Mesodermal cell (in vitro differentiated cells): Measurements from ENCODE around the gene CHD9.

Source experiments
- H3K27ac ChIP-seq: 2 replicates; pipeline ENCODE4 v1.7.0; 2013; ENCODE audit warnings: mild to moderate bottlenecking, low read depth, low read length, moderate library complexity; ENCODE audit not compliant: severe bottlenecking
- H3K36me3 ChIP-seq: 2 replicates; pipeline ENCODE4 v1.7.1; 2013; ENCODE audit warnings: mild to moderate bottlenecking, low read length, moderate library complexity; ENCODE audit not compliant: control insufficient read depth, insufficient read depth
- H3K4me1 ChIP-seq: one replicate; pipeline ENCODE4 v1.7.1; 2013; ENCODE audit warnings: mild to moderate bottlenecking, low read length; ENCODE audit not compliant: insufficient read depth, control insufficient read depth, poor library complexity, severe bottlenecking
- H3K4me3 ChIP-seq: 2 replicates; pipeline ENCODE4 v1.7.0; 2013; ENCODE audit warnings: low read length, control low read depth, mild to moderate bottlenecking; ENCODE audit not compliant: insufficient read depth, poor library complexity, severe bottlenecking; ENCODE audit errors: extremely low read depth
- H3K9me3 ChIP-seq: 2 replicates; pipeline ENCODE4 v1.7.1; 2013; ENCODE audit warnings: mild to moderate bottlenecking, low read length, moderate library complexity; ENCODE audit not compliant: control insufficient read depth
- WGBS, 2 experiments: methylation state at CpG; one replicate each; pipeline ENCODE4 v1.1.5; 2013; ENCODE audit warnings: missing lambda C conversion rate in 2 of 2; ENCODE audit not compliant: insufficient coverage in 2 of 2; 5-methylcytosine and 5-hydroxymethylcytosine counted together

The CHD9 gene

DNA sequence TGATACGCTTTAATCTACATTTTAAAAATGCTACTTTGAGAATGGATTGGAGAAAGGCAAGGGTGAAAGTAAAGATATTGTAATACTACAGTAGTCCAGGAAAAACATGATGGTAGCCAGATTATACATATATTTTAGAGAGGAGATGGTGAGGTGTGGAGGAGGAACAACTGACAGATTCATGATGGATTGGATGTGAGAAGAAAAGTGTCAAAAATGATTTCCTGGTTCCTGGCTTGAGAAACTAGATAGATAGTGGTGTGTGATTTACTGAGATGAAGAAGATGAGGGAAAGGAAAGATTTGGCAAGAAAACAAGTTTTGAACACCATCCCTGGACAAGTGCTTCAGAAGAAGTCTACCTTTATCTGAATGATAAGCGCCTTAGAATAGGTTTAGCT, 80.5 kb downstream of the CHD9 start:
- H3K4me3 ChIP-seq, result no peak overlapping the region
- H3K27ac ChIP-seq, result no peak overlapping the region
- no CpG with 5 or more reads among the region's 2 CpGs for WGBS, 2 experiments
- peaks cover 6% of the 10 kb centered on the region for H3K36me3 ChIP-seq
- no peaks in the 10 kb centered on the region for H3K9me3 ChIP-seq
- no peaks in the 10 kb centered on the region for H3K4me1 ChIP-seq

DNA sequence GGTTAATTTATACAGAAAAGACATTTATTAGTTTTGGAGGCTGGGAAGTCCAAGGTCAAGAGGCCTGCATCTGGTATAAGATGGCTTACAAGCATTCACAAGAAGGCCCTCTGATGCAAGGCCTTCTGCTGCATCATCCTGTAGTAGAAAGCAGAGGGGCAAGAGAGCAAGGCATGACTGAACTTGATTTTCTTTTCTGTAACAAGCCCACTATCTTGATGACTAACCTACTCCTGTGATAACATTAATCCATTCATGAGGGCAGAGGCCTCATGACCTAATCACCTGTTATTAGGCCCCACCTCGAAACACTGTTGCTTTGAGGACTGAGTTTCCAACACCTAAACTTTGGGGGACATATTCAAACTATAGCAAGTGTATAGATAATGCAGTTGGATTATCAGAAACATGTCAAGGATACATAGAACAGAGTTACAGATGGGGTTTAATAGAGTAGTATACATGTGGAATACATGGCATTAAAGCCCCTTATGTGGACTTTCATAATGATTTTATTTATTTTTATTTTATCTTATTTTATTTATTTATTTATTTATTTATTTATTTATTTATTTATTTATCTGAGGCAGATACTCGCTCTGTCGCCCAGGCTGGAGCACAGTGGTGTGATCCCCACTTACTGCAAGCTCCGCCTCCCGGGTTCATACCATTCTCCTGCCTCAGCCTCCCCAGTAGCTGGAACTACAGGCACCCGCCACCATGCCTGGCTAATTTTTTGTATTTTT, 88.2 kb downstream of the CHD9 start:
- no peaks in the 10 kb centered on the region for H3K9me3 ChIP-seq
- no peaks in the 10 kb centered on the region for H3K36me3 ChIP-seq
- no peak overlapping the region for H3K4me3 ChIP-seq
- no peak overlapping the region for H3K27ac ChIP-seq
- peaks cover 2% of the 10 kb centered on the region for H3K4me1 ChIP-seq
- WGBS, 2 experiments, result 100% methylated on average over 2 to 3 of the region's 6 CpGs

DNA sequence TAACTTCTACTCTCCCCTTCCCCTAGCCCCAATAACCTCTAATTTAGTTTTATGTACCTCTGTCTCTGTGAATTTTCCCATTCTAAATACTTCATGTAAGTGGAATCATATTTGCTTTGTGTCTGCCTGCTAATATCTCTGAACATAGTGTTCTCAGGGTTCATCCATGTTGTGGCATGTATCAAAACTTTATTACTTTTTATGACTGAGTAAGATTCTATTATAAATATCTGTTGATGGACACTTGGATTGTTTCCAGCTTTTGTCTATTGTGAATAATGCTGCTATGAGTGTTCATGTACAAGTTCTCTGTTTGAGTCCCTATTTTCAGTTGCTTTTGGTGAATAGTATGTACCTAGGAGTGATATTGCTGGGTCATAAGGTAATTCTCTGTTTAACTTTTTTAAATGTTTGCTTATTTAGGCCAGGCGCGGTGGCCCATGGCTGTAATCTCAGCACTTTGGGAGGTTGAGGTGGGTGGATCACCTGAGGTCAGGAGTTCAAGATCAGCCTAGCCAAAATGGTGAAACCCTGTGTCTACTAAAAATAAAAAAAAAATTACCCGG, 92.8 kb downstream of the CHD9 start:
- WGBS, 2 experiments, result 92 to 96% methylated on average over 3 of the region's 3 CpGs

DNA sequence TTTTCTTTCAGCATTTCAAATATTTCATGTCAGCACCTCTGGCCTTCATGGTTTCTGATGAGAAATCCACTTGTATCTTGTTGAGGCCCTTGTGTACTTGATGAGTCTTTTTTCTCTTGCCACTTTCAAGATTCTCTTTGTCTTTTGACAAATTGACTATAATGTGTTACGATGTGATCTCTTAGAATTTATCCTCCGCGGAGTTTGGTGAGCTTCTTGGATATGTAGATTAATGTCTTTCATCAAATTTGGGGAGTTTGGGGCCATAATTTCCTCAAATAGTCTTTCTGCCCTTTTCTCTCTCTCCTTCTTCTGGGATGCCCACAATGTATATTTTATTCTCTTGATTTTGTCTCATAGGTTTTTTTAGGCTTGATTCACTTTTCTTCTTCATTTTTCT, 96.0 kb downstream of the CHD9 start:
- no CpG with 5 or more reads among the region's 3 CpGs for WGBS, 2 experiments
- H3K4me3 ChIP-seq, result no peak overlapping the region
- H3K36me3 ChIP-seq, result peaks cover 7% of the 10 kb centered on the region
- H3K9me3 ChIP-seq, result no peaks in the 10 kb centered on the region
- no peaks in the 10 kb centered on the region for H3K4me1 ChIP-seq
- no peak overlapping the region for H3K27ac ChIP-seq

More for the DNA sequence above, 92.8 kb downstream of the CHD9 start:
- peaks cover 2% of the 10 kb centered on the region for H3K4me1 ChIP-seq
- H3K36me3 ChIP-seq, result no peaks in the 10 kb centered on the region
- H3K9me3 ChIP-seq, result no peaks in the 10 kb centered on the region
- H3K27ac ChIP-seq, result no peak overlapping the region
- no peak overlapping the region for H3K4me3 ChIP-seq

DNA sequence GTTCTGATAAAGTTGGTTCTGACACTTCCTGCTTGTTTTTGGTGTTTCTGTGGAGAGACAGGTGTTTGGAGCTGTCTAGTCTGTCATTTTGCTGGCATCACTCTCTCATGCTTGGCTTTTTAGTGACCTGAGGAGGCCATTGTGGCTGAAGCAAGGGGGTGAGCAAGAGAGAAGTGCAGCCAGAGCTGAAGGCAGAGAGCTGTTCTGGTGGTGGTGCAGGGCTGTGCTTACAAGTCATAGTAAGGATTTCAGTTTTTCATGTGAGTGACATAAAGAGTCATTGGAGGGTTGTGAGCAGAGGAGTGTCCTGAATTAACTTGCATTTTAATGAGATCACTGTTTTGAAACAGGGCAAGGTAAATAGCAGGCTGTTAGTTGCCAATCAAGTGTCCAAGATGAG, 97.5 kb downstream of the CHD9 start:
- Histone ChIP-seq H3K4me1 (no peaks in the 10 kb centered on the region), H3K27ac (no peak overlapping the region), H3K4me3 (no peak overlapping the region), H3K36me3 (peaks cover 22% of the 10 kb centered on the region), H3K9me3 (no peaks in the 10 kb centered on the region)

DNA sequence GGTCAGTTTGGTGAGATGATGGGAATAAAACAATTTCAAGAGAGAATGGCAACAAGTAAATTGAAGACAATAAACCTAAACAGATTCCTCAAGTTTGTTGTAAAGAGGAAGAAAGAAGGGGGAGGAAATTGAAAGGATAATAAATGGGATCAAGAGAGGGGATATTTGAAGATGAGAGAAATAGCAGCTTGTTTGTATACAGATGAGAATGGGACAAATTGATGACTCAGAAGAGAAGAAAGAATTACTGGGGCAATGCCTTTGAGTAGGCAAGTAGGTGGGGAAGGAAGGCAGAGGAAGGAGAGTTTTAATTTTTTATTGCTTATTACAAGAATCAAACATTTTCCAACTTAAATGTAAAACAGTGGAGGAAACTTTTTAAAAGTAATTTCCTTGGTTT, 98.3 kb downstream of the CHD9 start:
- Histone ChIP-seq H3K36me3 (peaks cover 23% of the 10 kb centered on the region), H3K9me3 (no peaks in the 10 kb centered on the region), H3K4me1 (no peaks in the 10 kb centered on the region), H3K27ac (no peak overlapping the region), H3K4me3 (no peak overlapping the region)

DNA sequence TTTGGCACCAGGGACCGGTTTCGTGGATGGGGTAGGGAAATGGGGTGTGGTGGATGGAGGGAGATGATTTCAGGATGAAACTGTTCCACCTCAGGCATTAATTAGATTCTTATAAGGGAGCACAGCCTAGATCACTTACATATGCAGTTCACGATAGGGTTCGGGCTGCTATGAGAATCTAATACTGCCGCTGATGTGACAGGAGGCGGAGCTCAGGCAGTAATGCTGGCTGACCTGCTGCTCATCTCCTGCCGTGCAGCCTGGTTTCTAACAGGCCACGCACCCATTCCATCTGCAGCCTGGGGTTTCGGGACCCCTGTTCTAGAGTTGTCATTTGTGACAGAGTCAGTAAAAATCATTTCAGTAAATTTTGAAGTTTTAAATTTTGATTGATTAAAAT, 99.7 kb downstream of the CHD9 start:
- no peak overlapping the region for H3K4me3 ChIP-seq
- H3K27ac ChIP-seq, result no peak overlapping the region
- no peaks in the 10 kb centered on the region for H3K4me1 ChIP-seq
- H3K36me3 ChIP-seq, result peaks cover 23% of the 10 kb centered on the region
- no peaks in the 10 kb centered on the region for H3K9me3 ChIP-seq
- WGBS, 2 experiments, result 70 to 78% methylated on average over 6 to 8 of the region's 9 CpGs

DNA sequence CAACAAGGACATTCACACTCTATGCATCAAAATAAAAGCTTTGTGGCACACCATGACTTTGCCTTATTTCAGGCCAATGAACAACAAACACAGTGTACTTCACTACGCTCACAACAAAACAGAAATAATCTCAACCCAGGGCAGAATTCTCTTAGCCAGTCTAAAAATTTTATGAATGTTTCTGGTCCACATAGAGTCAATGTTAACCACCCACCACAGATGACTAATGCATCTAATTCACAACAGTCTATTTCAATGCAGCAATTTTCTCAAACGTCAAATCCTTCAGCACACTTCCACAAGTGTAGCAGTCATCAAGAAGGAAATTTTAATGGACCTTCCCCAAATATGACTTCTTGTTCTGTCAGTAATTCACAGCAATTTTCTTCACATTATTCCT, 101.7 kb downstream of the CHD9 start:
- 90 to 94% methylated on average over 2 of the region's 2 CpGs for WGBS, 2 experiments
- Histone ChIP-seq H3K36me3 (peaks cover 25% of the 10 kb centered on the region), H3K27ac (no peak overlapping the region)

DNA sequence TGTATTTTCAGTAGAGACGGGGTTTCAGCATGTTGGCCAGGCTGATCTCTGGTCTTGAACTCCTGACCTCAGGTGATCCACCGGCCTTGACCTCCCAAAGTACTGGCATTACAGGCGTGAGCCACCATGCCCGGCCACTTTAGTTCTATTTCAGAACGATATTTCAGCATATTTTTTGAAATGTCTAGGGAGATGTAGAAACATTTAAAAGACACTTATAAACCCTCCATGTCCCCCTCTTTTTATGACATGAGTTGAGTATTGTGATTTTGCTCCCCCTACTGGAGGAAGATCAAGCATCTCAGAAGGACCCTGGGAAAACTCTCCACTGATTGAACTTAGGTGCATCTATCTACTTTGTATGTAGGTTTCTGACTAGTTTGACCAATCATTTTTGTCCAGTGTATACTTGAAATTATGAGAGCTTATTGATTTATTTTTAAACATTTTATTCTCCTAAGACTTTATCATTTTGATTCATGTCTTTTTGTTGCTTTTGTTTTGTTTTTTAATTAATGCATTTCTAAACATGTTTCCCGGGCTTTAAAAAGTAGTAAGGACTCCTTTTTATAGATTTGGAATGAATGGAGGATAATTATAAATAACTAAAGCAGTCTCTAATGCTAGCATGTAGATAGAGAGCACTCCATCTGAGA, 105.1 kb downstream of the CHD9 start:
- Histone ChIP-seq H3K36me3 (peaks cover 36% of the 10 kb centered on the region), H3K9me3 (no peaks in the 10 kb centered on the region), H3K4me1 (no peaks in the 10 kb centered on the region), H3K4me3 (no peak overlapping the region), H3K27ac (no peak overlapping the region)
- WGBS, 2 experiments, result 80% methylated on average over 1 of the region's 6 CpGs; no CpG with 5 or more reads in 1 of the 2 experiments

More for the DNA sequence above, 101.7 kb downstream of the CHD9 start:
- Histone ChIP-seq H3K4me1 (no peaks in the 10 kb centered on the region), H3K9me3 (no peaks in the 10 kb centered on the region), H3K4me3 (no peak overlapping the region)

DNA sequence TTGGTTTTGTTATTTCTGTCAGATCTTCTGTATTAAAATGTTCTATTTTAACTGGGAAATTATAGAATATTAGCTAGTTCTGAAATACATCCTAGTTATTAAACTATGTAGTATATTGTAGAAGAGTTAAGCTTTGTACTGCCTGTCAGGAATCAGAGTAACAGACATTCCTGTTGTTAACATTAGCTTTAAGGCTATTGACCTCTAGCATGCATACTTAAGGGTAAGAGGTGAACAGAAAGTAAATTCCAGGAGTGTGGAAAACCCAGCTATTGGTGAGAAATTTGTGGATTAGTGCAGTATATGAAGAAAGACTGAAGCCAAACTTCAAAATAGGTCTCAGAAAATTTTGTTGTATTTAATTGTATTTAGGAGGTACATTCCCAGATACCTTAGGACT, 111.3 kb downstream of the CHD9 start:
- no peak overlapping the region for H3K27ac ChIP-seq

DNA sequence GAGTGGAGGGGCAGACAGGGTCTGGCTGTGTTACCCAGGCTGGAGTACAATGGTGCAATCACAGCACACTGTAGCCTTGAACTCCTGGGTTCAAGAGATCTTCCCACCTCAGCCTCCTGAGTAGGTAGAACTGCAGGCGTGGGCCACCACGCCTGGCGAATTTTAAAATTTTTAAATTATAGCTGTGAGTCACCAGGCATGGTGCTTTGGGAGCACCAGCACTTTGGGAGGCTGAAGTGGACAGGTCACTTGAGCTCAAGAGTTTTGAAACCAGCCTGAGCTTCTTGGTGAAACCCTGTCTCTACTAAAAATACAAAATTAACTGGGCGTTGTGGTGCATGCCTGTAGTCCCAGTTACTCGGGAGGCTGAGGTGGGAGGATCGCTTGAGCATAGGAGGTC, 114.0 kb downstream of the CHD9 start:
- Histone ChIP-seq H3K36me3 (no peaks in the 10 kb centered on the region), H3K4me3 (no peak overlapping the region), H3K4me1 (no peaks in the 10 kb centered on the region), H3K9me3 (no peaks in the 10 kb centered on the region), H3K27ac (no peak overlapping the region)
- WGBS, 2 experiments, result 83 to 100% methylated on average over 3 of the region's 6 CpGs

More for the DNA sequence above, 111.3 kb downstream of the CHD9 start:
- Histone ChIP-seq H3K4me3 (no peak overlapping the region), H3K36me3 (peaks cover 11% of the 10 kb centered on the region), H3K9me3 (no peaks in the 10 kb centered on the region), H3K4me1 (no peaks in the 10 kb centered on the region)
